Testis (tissue), 2 donors: ENCODE measurements around the gene ADCY5.

Experiments used
- CTCF ChIP-seq, 3 experiments: fragments of 450-650 bp in 2 of 3; fragments of 200-600 bp in 1 of 3; sonication (generic) in 1 of 3; IDR thresholded peaks; one replicate each; pipeline ENCODE4 v1.5.1; 2016 to 2019; ENCODE audit warnings: antibody characterized with exemption in 3 of 3, mild to moderate bottlenecking in 2 of 3, moderate library complexity in 1 of 3
- POLR2A ChIP-seq: fragments of 450-650 bp; IDR thresholded peaks from one replicate; pipeline ENCODE4 v1.6.1; 2017; ENCODE audit warnings: antibody characterized with exemption, mild to moderate bottlenecking, moderate library complexity

DNA sequence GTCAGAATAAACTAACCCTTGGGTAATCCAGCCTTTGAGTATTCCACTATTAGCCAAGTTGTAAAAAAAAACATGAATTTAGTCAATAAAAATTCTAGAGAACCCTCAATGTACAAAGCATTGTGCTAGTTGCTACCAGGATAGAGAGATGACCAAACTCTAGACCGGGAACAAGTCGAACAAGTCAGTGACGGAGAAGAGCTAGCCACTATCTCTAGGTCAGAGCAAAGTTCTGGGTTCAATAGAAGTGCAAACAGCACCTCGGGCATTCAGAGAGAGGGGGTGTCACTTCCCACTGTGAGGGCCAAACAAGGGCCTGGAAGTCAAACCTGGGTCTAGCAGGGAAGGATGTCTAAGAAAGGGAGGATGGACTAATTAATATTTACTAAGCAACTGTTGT lies 2.3 kb upstream of the ADCY5 start:
- no peak for TF ChIP-seq CTCF (IDR thresholded peaks at IDR 0.05)
- TF ChIP-seq POLR2A = no peak
